HCT116 (cell line): Measurements from ENCODE around the gene DLG2. TPM values are rescaled to one million over a fixed set of nuclear protein-coding genes. Genes with fewer than 3 reads are reported as not detected.

Experiments used
- ATAC-seq: fragments of 200-7000 bp; cut with Tn5 transposase; 2 replicates; pipeline ENCODE4 v1.9.1; 2020; ENCODE audit warnings: mild to moderate bottlenecking, moderate library complexity
- BruUV-seq: library from RNA; stranded (reverse); fragments of 400-500 nt; replicated peaks from 2 replicates; lab custom pipeline; 2021; lab: Mats Ljungman, UMichigan
- CTCF ChIA-PET: fragments of 300-600 bp; sonication (Branson Sonifier 250); formaldehyde crosslinking; loops from one replicate; lab custom pipeline; 2021; ENCODE audit warnings: antibody characterized with exemption; lab: Charles Lee
- POLR2A ChIA-PET: fragments of 300-600, 350-600 bp; sonication (Branson Sonifier 250); formaldehyde crosslinking; loops from one replicate; lab custom pipeline; 2021; ENCODE audit warnings: antibody characterized with exemption; lab: Charles Lee
- RAD21 ChIA-PET, 2 experiments: fragments of 300-600 bp; sonication (Branson Sonifier 250); formaldehyde crosslinking; loops; one replicate each; lab custom pipeline; 2023; ENCODE audit warnings: low total read pairs in 2 of 2; ENCODE audit not compliant: uncharacterized antibody in 2 of 2, unreplicated experiment in 2 of 2, low non-redundant PET in 1 of 2; lab: Charles Lee
- DNase-seq: peaks from one replicate; pipeline ENCODE4 v3.0.0-alpha.2; 2010; ENCODE audit warnings: low read depth, low spot score
- H2AFZ ChIP-seq: fragments of 200-600 bp; shearing (Covaris generic), sonication (generic); 2 replicates; pipeline ENCODE4 v1.6.1; 2017; ENCODE audit warnings: low read depth, mixed run types, mixed read lengths, antibody characterized with exemption, low read length; ENCODE audit not compliant: poor library complexity, severe bottlenecking
- H3K27ac ChIP-seq: 2 replicates; pipeline ENCODE4 v1.5.1; 2012; ENCODE audit warnings: low read depth, low read length
- H3K27me3 ChIP-seq: fragments of 200-600 bp; sonication (generic); 2 replicates; pipeline ENCODE4 v1.6.1; 2016; ENCODE audit warnings: mixed run types, low read length, mixed read lengths; ENCODE audit not compliant: insufficient read depth
- H3K36me3 ChIP-seq, 2 experiments: fragments of 200-500 bp in 1 of 2; fragments of 200-600 bp in 1 of 2; sonication (Bioruptor generic) in 1 of 2; sonication (generic) in 1 of 2; 2 replicates each; pipeline versions ENCODE4 v1.5.1 to v1.6.1; 2014 to 2016; ENCODE audit warnings: low read length in 2 of 2, inconsistent platforms in 1 of 2, mixed read lengths in 1 of 2, mixed run types in 1 of 2; ENCODE audit not compliant: insufficient read depth in 2 of 2, control insufficient read depth in 1 of 2
- H3K4me1 ChIP-seq, 2 experiments: fragments of 200-600 bp in 1 of 2; sonication (generic) in 1 of 2; 2 replicates each; pipeline versions ENCODE4 v1.5.1 to v1.6.1; 2012 to 2017; ENCODE audit warnings: low read length in 2 of 2, inconsistent platforms in 1 of 2, mild to moderate bottlenecking in 1 of 2, mixed read lengths in 1 of 2, mixed run types in 1 of 2, moderate library complexity in 1 of 2; ENCODE audit not compliant: insufficient read depth in 2 of 2, control insufficient read depth in 1 of 2
- H3K4me2 ChIP-seq: fragments of 200-600 bp; sonication (generic); 2 replicates; pipeline ENCODE4 v1.6.1; 2017; ENCODE audit warnings: mixed run types, low read length, mixed read lengths
- H3K4me3 ChIP-seq, 2 experiments: fragments of 200-600 bp in 1 of 2; sonication (generic) in 1 of 2; replicated peaks in 1 of 2; 2 replicates each; pipeline ENCODE4 v1.5.1; 2011 to 2016; ENCODE audit warnings: low read length in 2 of 2, control low read depth in 1 of 2, low read depth in 1 of 2, mild to moderate bottlenecking in 1 of 2, mixed read lengths in 1 of 2, mixed run types in 1 of 2
- H3K79me2 ChIP-seq: fragments of 200-600 bp; sonication (generic); 2 replicates; pipeline ENCODE4 v1.6.1; 2017; ENCODE audit warnings: mild to moderate bottlenecking, mixed run types, low read length, moderate library complexity, mixed read lengths; ENCODE audit not compliant: insufficient read depth
- H3K9ac ChIP-seq: fragments of 200-600 bp; sonication (generic); 2 replicates; pipeline ENCODE4 v1.6.1; 2016; ENCODE audit warnings: low read length, mixed read lengths
- H3K9me2 ChIP-seq: fragments of 200-600 bp; sonication (generic), shearing (Covaris generic); 2 replicates; pipeline ENCODE4 v1.6.1; 2017; ENCODE audit warnings: mixed run types, mild to moderate bottlenecking, moderate library complexity; ENCODE audit not compliant: insufficient read depth
- H3K9me3 ChIP-seq, 2 experiments: fragments of 200-500 bp in 1 of 2; fragments of 200-600 bp in 1 of 2; sonication (Bioruptor generic) in 1 of 2; sonication (generic) in 1 of 2; 2 replicates each; pipeline ENCODE4 v1.6.1; 2014 to 2017; ENCODE audit warnings: low read length in 2 of 2, mixed read lengths in 2 of 2, inconsistent platforms in 1 of 2, low read depth in 1 of 2, mild to moderate bottlenecking in 1 of 2, mixed run types in 1 of 2, moderate library complexity in 1 of 2; ENCODE audit not compliant: control insufficient read depth in 1 of 2, insufficient read depth in 1 of 2
- H4K20me1 ChIP-seq: fragments of 200-600 bp; sonication (generic), shearing (Covaris generic); 2 replicates; pipeline ENCODE4 v1.6.1; 2017; ENCODE audit warnings: mixed run types, mild to moderate bottlenecking, moderate library complexity; ENCODE audit not compliant: insufficient read depth
- ATF3 ChIP-seq: IDR thresholded peaks from 2 replicates; pipeline ENCODE4 v1.6.1; 2012
- CBX3 ChIP-seq: IDR thresholded peaks from 2 replicates; pipeline ENCODE4 v1.6.1; 2012; ENCODE audit warnings: low read depth
- CEBPB ChIP-seq: IDR thresholded peaks from 2 replicates; pipeline ENCODE4 v1.6.1; 2012; ENCODE audit warnings: low read depth
- CTCF ChIP-seq, 3 experiments: fragments of 200-600 bp in 1 of 3; sonication (generic) in 1 of 3; IDR thresholded peaks in 2 of 3; conservative IDR thresholded peaks in 1 of 3; 2 replicates each; pipeline ENCODE4 v1.5.1; 2012 to 2017; ENCODE audit warnings: low read depth in 2 of 3, low read length in 2 of 3, antibody characterized with exemption in 1 of 3, borderline replicate concordance in 1 of 3, control low read depth in 1 of 3, mild to moderate bottlenecking in 1 of 3, mixed read lengths in 1 of 3, mixed run types in 1 of 3, moderate library complexity in 1 of 3; ENCODE audit not compliant: insufficient read depth in 1 of 3
- EGR1 ChIP-seq: IDR thresholded peaks from 2 replicates; pipeline ENCODE4 v1.6.1; 2012; ENCODE audit warnings: low read depth
- ELF1 ChIP-seq: IDR thresholded peaks from 2 replicates; pipeline ENCODE4 v1.6.1; 2012; ENCODE audit warnings: low read depth, borderline replicate concordance
- EZH2 ChIP-seq: fragments of 200-600 bp; sonication (generic); IDR thresholded peaks from 2 replicates; pipeline ENCODE4 v1.6.1; 2017; ENCODE audit warnings: antibody characterized with exemption, mixed run types
- EZH2phosphoT487 ChIP-seq: fragments of 200-600 bp; IDR thresholded peaks from 2 replicates; pipeline ENCODE4 v1.6.1; 2018; ENCODE audit warnings: antibody characterized with exemption, borderline replicate concordance
- FOSL1 ChIP-seq: IDR thresholded peaks from 2 replicates; pipeline ENCODE4 v1.6.1; 2012; ENCODE audit warnings: low read depth
- JUND ChIP-seq: IDR thresholded peaks from 2 replicates; pipeline ENCODE4 v1.6.1; 2012
- MAX ChIP-seq: IDR thresholded peaks from 2 replicates; pipeline ENCODE4 v1.6.1; 2012
- POLR2AphosphoS5 ChIP-seq: IDR thresholded peaks from 2 replicates; pipeline ENCODE4 v1.6.1; 2011; ENCODE audit warnings: mild to moderate bottlenecking, low read depth, low read length, moderate library complexity
- REST ChIP-seq: IDR thresholded peaks from 2 replicates; pipeline ENCODE4 v1.6.1; 2012; ENCODE audit warnings: low read depth
- SIN3A ChIP-seq: IDR thresholded peaks from 2 replicates; pipeline ENCODE4 v1.6.1; 2012; ENCODE audit warnings: low read depth
- SRF ChIP-seq: IDR thresholded peaks from 2 replicates; pipeline ENCODE4 v1.6.1; 2012; ENCODE audit warnings: low read depth
- TCF7L2 ChIP-seq: IDR thresholded peaks from 2 replicates; pipeline ENCODE4 v1.7.0; 2011; ENCODE audit warnings: borderline replicate concordance, inconsistent platforms; ENCODE audit not compliant: insufficient read depth, insufficient read length; ENCODE audit errors: extremely low read depth
- ZBTB33 ChIP-seq: IDR thresholded peaks from 2 replicates; pipeline ENCODE4 v1.6.1; 2011; ENCODE audit warnings: mild to moderate bottlenecking, low read length, moderate library complexity; ENCODE audit not compliant: insufficient replicate concordance; ENCODE audit errors: extremely low read depth
- ZNF274 ChIP-seq: fragments of 200-500 bp; sonication (Bioruptor generic); IDR thresholded peaks from 2 replicates; pipeline ENCODE4 v1.6.1; 2014; ENCODE audit warnings: mild to moderate bottlenecking, low read depth, low read length, inconsistent platforms
- intact Hi-C: fragments of 100-400 bp; cut with micrococcal nuclease; formaldehyde crosslinking; loops from 2 replicates; pipeline ENCODE4 v1.10.0; 2022
- total RNA-seq: library from RNA; stranded (reverse); gene quantifications from one replicate; pipeline ENCODE4 v1.2.1, GENCODE V29; 2021; ENCODE audit not compliant: unreplicated experiment

DLG2 gene
- total RNA-seq, 1 experiment from 2014 or later, result 2.4 TPM

GRCh38 chr11:84476581-84476980, 1150.6 kb downstream of the DLG2 start:
- no TSS peak for BruUV-seq
- H2AFZ ChIP-seq, result no peak overlapping the region
- no peak for TF ChIP-seq TCF7L2
- no peak for TF ChIP-seq ZNF274
- TF ChIP-seq ATF3, result no peak
- TF ChIP-seq EZH2, result no peak
- no peak for TF ChIP-seq FOSL1
- no peak for TF ChIP-seq SRF
- TF ChIP-seq MAX, result no peak
- no peak for TF ChIP-seq REST
- no peak for TF ChIP-seq SIN3A
- no peak for TF ChIP-seq EZH2phosphoT487
- TF ChIP-seq POLR2AphosphoS5, result no peak
- no peak for TF ChIP-seq JUND
- no peak for TF ChIP-seq ELF1
- no peak for TF ChIP-seq ZBTB33
- TF ChIP-seq CEBPB, result no peak
- no peak for TF ChIP-seq EGR1
- no peak for TF ChIP-seq CBX3
- TF ChIP-seq CTCF (IDR thresholded peaks at IDR 0.05 in 2 of 3, conservative IDR thresholded peaks at IDR 0.05 in 1 of 3; ENCODE audit: borderline replicate concordance in 1 of 3, insufficient read depth in 1 of 3, low read depth in 2 of 3, low read length in 2 of 3), result no peak
- TF ChIP-seq, all 23 proteins: peak for 0
- RAD21 ChIA-PET, result no interaction called here
- no peaks in the 10 kb centered on the region for H3K9me3 ChIP-seq
- no peak overlapping the region for H3K4me2 ChIP-seq
- H3K9me2 ChIP-seq, result no peaks in the 10 kb centered on the region
- DNase-seq (no peak), ATAC-seq (no peak)
- H3K9ac ChIP-seq, result no peak overlapping the region
- no peaks in the 10 kb centered on the region for H3K79me2 ChIP-seq
- POLR2A ChIA-PET, result no interaction called here
- intact Hi-C loops, result no loop called here
- no peaks in the 10 kb centered on the region for H3K27me3 ChIP-seq
- CTCF ChIA-PET, result no interaction called here
- H4K20me1 ChIP-seq, result no peaks in the 10 kb centered on the region
- no peak overlapping the region for H3K27ac ChIP-seq
- H3K4me1 ChIP-seq, result no peaks in the 10 kb centered on the region
- no peaks in the 10 kb centered on the region for H3K36me3 ChIP-seq
- H3K4me3 ChIP-seq, result no peak overlapping the region
